Retinal pigment epithelial cell (primary cell): ENCODE data around the gene PPARA.

Source experiments
- DNase-seq: peaks from one replicate; pipeline ENCODE4 v3.0.0-alpha.2; 2010; ENCODE audit warnings: low read depth
- H3K4me3 ChIP-seq: 2 replicates; pipeline ENCODE4 v1.5.1; 2011; ENCODE audit warnings: mild to moderate bottlenecking, low read length, control low read depth, moderate library complexity
- CTCF ChIP-seq: conservative IDR thresholded peaks from 2 replicates; pipeline ENCODE4 v1.5.1; 2011; ENCODE audit warnings: low read depth, low read length, control low read depth, inconsistent platforms

The PPARA gene

DNA sequence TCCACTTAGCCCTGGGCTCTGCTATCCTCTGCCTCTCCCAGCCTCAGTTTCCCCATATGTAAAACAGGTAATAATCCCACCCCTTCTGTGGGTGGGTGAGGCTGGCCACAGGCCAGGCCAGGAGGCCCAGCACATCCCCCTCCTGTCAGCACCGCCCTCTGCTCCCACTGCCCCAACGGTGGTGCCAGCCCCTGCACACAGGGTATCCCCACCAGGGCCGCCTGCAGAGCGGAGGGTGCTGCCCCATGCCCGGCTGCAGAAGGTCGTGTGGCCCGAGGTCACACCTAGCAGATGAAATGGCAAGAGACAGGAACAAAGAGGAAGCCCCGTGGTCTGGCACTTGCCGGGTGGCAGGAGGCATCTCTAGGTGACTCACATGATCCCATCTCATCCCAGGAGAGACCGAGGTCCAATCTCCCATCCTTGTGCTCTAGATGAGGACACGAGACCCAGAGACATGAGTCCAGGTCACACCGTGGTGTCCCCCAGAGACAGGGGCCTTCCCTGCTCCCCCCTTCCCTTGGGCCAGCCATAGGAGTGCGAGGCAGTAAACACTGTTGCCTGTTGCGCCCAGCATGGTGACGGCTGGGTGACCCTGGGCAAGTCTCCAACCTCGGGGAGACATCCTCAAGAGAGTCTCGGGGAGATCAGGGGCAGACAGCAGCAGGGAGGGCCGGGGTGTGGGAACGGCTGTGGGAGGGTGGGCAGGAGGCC is 27.2 kb upstream of the PPARA start:
- H3K4me3 ChIP-seq: no peak overlapping the region
- no peak for DNase-seq
- TF ChIP-seq CTCF: no peak

GRCh38 chr22:46123694-46124382 is 26.5 kb upstream of the PPARA start:
- no peak overlapping the region for H3K4me3 ChIP-seq
- TF ChIP-seq CTCF: no peak
- DNase-seq: no peak

GRCh38 chr22:46124383-46125144 is 25.8 kb upstream of the PPARA start:
- no peak for TF ChIP-seq CTCF
- DNase-seq: no peak
- no peak overlapping the region for H3K4me3 ChIP-seq

- no peak overlapping the region for H3K4me3 ChIP-seq
- TF ChIP-seq CTCF: no peak
- no peak for DNase-seq
Measured at GRCh38 chr22:46125311-46125710, 25.0 kb upstream of the PPARA start.

GRCh38 chr22:46125816-46126765 is 24.2 kb upstream of the PPARA start:
- H3K4me3 ChIP-seq: no peak overlapping the region
- no peak for TF ChIP-seq CTCF
- DNase-seq: no peak

DNA sequence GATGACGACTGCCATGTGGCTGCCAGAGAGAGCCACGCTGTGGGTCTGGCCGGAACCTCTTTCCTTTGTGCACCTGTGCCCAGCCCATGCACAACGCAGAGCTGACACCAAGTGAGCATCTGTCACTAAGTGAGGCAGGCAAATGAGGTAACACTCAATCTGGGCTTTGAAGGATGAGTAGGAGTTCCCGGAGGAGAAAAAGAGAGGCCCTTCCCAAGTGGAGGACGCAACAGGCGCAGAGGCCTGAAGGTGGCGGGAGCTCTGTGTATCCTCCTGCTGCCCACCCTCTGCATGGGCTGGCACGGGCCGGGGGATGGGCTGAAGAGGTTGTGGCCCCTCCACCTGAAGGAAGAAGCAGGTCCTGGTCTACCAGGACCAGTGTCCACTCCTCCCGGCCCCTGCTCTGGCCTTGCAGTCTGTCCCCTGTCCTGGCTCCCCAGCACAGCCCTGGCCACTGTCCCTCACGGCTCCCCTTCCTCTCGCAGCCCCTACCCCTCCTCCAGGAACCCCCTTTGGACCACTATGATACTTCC is 23.4 kb upstream of the PPARA start:
- DNase-seq: no peak
- no peak overlapping the region for H3K4me3 ChIP-seq
- TF ChIP-seq CTCF: no peak
